Neural crest cell (in vitro differentiated cells): ENCODE data around the gene PSG11. TPM values are rescaled to one million over a fixed set of nuclear protein-coding genes. Genes with fewer than 3 reads are reported as not detected.
"Not testable (repeated sequence)": the region's sequence is repeated elsewhere in the genome, so short reads cannot be mapped to it uniquely, and the experiment has no call there.

Experiments
- DNase-seq: peaks from one replicate; pipeline ENCODE4 v3.0.0; 2021; ENCODE audit warnings: low read depth, mixed read lengths, low spot score
- H3K27ac Mint-ChIP-seq: one replicate; pipeline ENCODE4 v1.8.0; 2021; ENCODE audit warnings: mild to moderate bottlenecking, mixed read lengths; ENCODE audit not compliant: unreplicated experiment
- H3K27me3 Mint-ChIP-seq: 2 replicates; pipeline ENCODE4 v1.8.0; 2021; ENCODE audit warnings: low read depth, mild to moderate bottlenecking, mixed read lengths
- H3K36me3 Mint-ChIP-seq: 2 replicates; pipeline ENCODE4 v1.8.0; 2021; ENCODE audit warnings: low read depth, mild to moderate bottlenecking, mixed read lengths
- H3K4me1 Mint-ChIP-seq: 2 replicates; pipeline ENCODE4 v1.8.0; 2021; ENCODE audit warnings: mixed read lengths
- H3K4me3 Mint-ChIP-seq: one replicate; pipeline ENCODE4 v1.8.0; 2021; ENCODE audit warnings: mild to moderate bottlenecking, mixed read lengths
- H3K9me3 Mint-ChIP-seq: 2 replicates; pipeline ENCODE4 v1.8.0; 2021; ENCODE audit warnings: mixed read lengths
- total RNA-seq: library from RNA; stranded (reverse); gene quantifications from 2 replicates; pipeline ENCODE4 v1.2.1, GENCODE V29; 2021
- TF ChIP-seq, protein P1 (sequence below): fragments of 200-600 bp; sonication (generic); conservative IDR thresholded peaks from 2 replicates; pipeline ENCODE4 v1.5.0; 2021; ENCODE audit warnings: antibody characterized with exemption, mild to moderate bottlenecking

The PSG11 gene
- total RNA-seq, 1 donor from 2014 or later = not detected

DNA sequence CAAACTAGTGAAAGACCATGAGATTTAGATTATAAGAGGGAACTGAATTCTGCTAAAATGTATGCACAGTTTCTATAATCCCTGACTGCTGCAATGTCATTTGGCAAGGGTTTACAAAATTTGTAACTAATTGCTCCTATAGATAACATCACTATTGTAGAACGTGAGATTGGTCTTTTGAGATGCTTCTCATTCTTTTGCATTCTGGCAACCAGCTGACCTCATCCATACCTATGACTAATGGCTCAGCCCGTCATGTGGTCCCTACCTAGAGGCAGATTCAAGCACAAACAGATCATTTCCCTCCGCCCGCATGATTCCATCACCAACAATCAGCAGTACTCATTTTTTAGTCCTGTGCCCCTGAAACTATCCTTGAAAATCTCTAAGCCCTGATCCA lies 4.2 kb downstream of the PSG11 start:
- DNase-seq, H3K4me1 Mint-ChIP-seq, H3K27ac Mint-ChIP-seq, H3K4me3 Mint-ChIP-seq, H3K9me3 Mint-ChIP-seq, H3K36me3 Mint-ChIP-seq, H3K27me3 Mint-ChIP-seq: not testable (repeated sequence)

DNA sequence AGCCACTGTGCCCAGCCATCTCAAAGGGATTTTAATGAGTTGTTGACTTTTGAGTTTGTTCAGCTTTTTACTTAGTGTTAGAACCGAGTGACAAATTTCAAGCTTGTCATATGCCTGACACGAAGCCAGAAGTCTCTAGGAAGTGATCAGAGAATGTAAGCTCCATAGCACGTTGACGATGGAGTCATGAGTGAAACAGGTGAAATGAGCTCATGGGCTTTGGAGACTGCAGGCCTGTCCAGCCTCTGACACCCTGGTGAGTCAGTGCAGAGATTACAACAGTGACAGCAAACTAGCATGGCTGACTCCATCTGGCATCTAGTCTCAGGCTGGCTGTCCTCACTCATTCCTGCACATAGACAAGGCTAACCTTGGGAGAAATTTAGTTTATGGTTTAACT lies 4.6 kb downstream of the PSG11 start:
- H3K9me3 Mint-ChIP-seq = peaks cover 11% of the 10 kb centered on the region
- H3K27ac Mint-ChIP-seq, H3K4me3 Mint-ChIP-seq, H3K36me3 Mint-ChIP-seq, H3K4me1 Mint-ChIP-seq, DNase-seq, H3K27me3 Mint-ChIP-seq: not testable (repeated sequence)

DNA sequence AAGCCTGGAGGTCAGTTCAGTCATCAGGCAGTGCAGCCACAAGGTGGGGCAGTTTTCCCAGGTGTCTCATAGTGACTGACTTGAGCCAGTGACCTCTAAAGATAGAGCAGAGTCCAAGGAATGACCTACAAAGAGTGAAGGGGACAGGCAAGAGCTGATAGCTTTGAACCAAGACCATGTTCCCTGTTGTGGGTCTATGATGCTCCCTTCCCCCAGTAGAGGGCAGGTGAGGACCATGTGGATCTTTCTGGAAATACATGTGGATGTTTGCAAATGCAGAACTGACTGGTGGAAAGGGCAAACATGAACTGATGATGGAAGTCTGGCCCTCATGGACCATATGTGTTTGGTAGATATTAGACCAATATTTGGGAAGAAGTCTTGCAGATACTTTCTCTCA lies 6.7 kb downstream of the PSG11 start:
- H3K27ac Mint-ChIP-seq, H3K4me3 Mint-ChIP-seq, H3K9me3 Mint-ChIP-seq, DNase-seq, H3K36me3 Mint-ChIP-seq, H3K27me3 Mint-ChIP-seq, H3K4me1 Mint-ChIP-seq: not testable (repeated sequence)

DNA sequence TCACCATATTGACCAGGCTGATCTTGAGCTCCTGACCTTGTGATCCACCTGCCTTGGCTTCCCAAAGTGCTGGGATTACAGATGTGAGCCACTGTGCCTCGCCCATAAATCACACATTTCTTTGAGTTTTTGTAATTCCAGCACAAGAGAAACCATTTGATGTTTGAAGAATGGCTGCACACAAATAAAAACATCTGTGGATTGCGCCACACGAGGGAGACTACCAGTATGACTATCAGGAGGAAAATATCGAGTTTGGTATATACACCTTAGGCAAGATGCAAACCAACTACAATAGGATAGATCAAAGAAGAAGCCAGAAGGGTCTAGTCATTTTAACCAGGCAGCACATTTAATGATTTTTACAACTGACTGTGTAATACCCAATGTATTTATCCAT lies 20.4 kb downstream of the PSG11 start:
- not testable (repeated sequence) for H3K27me3 Mint-ChIP-seq, H3K27ac Mint-ChIP-seq, DNase-seq, H3K4me3 Mint-ChIP-seq, H3K4me1 Mint-ChIP-seq
- Mint-ChIP-seq H3K36me3 (peaks cover 24% of the 10 kb centered on the region), H3K9me3 (peaks cover 27% of the 10 kb centered on the region)

DNA sequence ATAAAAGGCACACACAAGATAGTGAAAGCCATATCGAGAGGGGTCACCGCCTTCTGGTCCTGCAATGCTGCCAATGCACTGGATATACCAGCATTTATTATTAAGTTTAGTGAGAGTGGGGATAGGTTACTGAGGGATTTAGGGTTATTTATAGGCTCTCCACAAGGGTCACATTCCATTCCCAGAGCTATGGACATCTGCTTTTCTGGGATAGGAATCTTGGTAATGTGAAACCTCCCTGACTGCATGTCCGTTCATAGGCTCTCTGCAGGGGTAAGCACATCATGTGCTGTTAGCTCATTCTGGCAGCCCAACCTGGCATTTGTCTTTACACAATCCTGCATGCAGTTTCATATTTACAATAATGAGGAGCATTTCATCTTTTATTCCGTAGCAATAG lies 21.4 kb downstream of the PSG11 start:
- H3K36me3 Mint-ChIP-seq = peaks cover 21% of the 10 kb centered on the region
- not testable (repeated sequence) for H3K4me3 Mint-ChIP-seq, H3K27ac Mint-ChIP-seq, H3K27me3 Mint-ChIP-seq, DNase-seq, H3K4me1 Mint-ChIP-seq
- peaks cover 23% of the 10 kb centered on the region for H3K9me3 Mint-ChIP-seq

DNA sequence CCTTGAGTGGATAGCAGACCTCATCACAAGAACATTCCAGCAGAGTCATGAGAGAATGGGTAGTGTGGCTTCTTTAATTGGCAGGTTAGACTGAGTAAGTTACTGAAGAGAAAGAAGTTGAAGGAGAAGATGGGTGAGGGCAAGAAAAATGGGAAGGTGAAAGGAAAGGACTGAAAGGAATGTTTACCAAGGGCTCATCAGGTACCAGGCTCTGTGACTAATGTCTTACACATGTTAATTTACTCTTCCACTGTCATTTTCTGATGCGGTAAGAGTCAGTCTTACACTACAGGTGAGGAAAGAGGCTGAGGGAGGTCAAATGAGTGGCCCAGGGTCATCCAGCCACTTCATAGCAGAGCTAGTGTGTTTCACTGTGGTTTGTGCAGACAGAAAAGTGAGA lies 22.6 kb downstream of the PSG11 start:
- peaks cover 12% of the 10 kb centered on the region for H3K36me3 Mint-ChIP-seq
- not testable (repeated sequence) for H3K27ac Mint-ChIP-seq, DNase-seq, H3K27me3 Mint-ChIP-seq, H3K4me3 Mint-ChIP-seq, H3K4me1 Mint-ChIP-seq
- H3K9me3 Mint-ChIP-seq = peaks cover 13% of the 10 kb centered on the region

DNA sequence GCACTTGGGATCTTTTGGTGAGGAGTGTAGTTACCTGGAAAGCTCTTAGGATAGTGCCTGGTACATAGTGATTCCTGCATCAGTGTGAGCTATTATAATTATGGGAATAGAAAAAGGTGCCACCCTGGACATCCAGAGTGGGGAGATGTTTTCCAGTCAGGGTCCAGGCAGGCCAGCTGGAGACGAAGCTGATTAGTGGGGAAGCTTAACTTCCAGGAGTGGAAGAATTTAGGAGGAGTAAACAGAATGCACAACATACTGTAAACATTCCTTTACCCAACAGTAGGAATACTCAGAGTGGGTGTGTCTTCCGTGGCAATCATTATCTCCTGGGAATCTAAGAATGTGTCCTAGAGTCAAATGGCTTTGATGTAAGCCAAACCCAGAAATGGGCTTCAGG lies 23.3 kb downstream of the PSG11 start:
- not testable (repeated sequence) for H3K4me1 Mint-ChIP-seq, H3K4me3 Mint-ChIP-seq, H3K27ac Mint-ChIP-seq, DNase-seq, H3K27me3 Mint-ChIP-seq
- H3K36me3 Mint-ChIP-seq = peaks cover 12% of the 10 kb centered on the region
- H3K9me3 Mint-ChIP-seq = peaks cover 13% of the 10 kb centered on the region

DNA sequence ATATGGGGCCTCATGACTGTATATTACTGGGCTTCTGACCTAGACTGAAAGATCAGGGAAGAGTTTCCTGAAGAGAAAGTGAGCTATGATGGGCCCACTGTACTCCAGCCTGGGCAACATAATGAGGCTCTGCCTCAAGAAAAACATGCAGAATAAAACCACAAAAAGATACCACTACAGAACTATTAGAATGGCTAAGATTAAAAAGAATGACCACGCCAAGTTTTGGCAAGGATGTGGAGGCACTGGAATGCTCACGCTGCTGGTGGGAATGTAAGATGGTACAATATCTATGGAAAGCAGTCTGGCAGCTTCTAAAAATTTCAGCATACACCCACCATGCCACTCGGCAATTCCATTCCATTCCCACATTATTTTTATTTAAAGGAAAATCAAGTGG lies 30.1 kb downstream of the PSG11 start:
- H3K27me3 Mint-ChIP-seq, H3K27ac Mint-ChIP-seq, H3K36me3 Mint-ChIP-seq, H3K4me3 Mint-ChIP-seq, H3K9me3 Mint-ChIP-seq, DNase-seq, H3K4me1 Mint-ChIP-seq: not testable (repeated sequence)

DNA sequence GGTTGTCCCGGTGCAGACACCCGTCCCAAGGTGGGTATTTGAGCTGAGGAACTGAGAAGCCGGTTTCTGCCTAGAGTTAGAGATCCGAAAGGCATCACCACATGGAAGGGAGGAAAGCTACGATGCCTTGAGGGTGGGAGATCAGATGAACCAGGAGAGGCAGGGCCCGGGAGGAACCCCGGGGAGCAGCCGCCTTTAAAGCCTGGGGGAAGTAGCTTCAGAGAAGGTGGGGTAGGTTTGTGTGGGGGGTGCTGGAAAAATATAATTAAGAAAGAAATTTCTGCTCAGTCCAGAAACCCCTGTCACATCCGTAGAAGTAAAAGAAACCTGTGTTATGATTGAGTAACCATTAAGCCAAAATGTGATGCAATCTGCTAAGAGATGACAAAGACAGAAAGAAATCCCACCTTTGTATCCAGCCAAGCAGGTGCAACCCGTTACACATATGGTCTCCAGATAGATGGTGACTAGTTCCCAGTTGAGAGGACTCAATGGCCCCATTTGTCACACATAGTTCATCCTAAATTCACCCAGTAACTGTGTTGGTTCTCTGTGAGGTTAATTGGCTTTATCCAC lies 34.2 kb downstream of the PSG11 start:
- H3K9me3 Mint-ChIP-seq = peaks cover 13% of the 10 kb centered on the region
- H3K27me3 Mint-ChIP-seq, H3K4me1 Mint-ChIP-seq, H3K27ac Mint-ChIP-seq, DNase-seq, H3K36me3 Mint-ChIP-seq, H3K4me3 Mint-ChIP-seq: not testable (repeated sequence)

DNA sequence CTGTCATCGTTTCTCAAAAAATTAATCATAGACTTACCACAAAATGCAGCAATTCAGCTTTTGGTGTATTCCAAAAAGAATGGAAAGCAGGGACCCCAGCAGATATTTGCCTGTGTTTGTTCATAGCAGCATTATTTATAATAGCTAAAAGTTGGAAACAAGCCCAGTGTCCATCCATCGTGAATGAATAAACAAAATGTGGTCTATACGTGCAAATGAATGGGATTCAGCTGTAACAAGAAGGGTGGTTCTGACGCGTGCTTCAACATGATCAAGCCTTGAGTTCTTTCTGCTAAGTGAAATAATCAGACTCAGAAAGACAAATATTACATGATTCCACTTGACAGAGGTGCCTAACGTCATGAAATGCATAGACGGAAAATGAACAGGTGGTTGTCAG lies 36.4 kb downstream of the PSG11 start:
- no peaks in the 10 kb centered on the region for H3K27me3 Mint-ChIP-seq
- H3K36me3 Mint-ChIP-seq = peaks cover 10% of the 10 kb centered on the region
- DNase-seq = no peak
- H3K4me1 Mint-ChIP-seq = no peaks in the 10 kb centered on the region
- TF ChIP-seq, protein P1, sequence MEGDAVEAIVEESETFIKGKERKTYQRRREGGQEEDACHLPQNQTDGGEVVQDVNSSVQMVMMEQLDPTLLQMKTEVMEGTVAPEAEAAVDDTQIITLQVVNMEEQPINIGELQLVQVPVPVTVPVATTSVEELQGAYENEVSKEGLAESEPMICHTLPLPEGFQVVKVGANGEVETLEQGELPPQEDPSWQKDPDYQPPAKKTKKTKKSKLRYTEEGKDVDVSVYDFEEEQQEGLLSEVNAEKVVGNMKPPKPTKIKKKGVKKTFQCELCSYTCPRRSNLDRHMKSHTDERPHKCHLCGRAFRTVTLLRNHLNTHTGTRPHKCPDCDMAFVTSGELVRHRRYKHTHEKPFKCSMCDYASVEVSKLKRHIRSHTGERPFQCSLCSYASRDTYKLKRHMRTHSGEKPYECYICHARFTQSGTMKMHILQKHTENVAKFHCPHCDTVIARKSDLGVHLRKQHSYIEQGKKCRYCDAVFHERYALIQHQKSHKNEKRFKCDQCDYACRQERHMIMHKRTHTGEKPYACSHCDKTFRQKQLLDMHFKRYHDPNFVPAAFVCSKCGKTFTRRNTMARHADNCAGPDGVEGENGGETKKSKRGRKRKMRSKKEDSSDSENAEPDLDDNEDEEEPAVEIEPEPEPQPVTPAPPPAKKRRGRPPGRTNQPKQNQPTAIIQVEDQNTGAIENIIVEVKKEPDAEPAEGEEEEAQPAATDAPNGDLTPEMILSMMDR = no peak
- H3K4me3 Mint-ChIP-seq = no peak overlapping the region
- H3K27ac Mint-ChIP-seq = no peak overlapping the region
- H3K9me3 Mint-ChIP-seq = peaks cover 18% of the 10 kb centered on the region

DNA sequence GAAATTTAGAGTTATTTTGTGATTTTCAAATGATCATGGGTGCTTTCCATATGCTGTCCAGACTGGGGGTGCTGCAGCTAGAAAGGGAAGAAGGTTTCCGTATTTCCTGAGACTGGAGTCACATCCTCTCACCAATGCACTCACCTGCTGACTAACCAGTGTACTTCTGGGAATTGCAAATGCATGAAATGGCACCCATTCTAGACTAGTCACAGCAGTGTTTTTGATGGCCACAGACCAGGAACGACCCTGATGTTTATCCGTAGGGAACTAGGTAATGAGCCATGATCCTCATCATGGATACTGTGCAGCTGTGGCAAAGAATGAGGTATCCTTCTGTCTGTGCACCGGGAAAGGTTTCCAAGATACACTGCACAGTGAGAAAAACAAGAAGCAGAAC lies 37.1 kb downstream of the PSG11 start:
- H3K4me1 Mint-ChIP-seq, H3K27me3 Mint-ChIP-seq, H3K27ac Mint-ChIP-seq: not testable (repeated sequence)

DNA sequence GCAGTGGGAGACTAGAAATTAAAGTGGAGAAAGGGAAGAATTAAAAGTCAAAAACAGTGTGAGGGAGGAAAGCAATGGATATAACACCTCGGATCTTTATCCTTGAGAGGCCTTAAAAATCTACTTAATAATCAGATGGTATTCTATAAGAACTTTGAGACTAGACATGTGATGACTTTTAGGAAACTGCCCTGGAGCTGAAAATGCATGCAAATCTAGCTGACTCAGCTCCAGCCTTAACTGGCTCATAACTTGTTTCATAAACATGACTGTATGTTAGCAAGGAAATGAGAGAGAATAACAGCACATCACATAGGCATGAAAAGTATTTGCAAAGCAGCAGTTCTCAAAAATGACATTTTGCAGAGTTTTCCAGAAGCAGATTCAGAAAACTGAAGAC lies 38.1 kb downstream of the PSG11 start:
- DNase-seq, H3K27ac Mint-ChIP-seq, H3K27me3 Mint-ChIP-seq, H3K4me1 Mint-ChIP-seq, H3K4me3 Mint-ChIP-seq: not testable (repeated sequence)
- Mint-ChIP-seq H3K36me3 (peaks cover 10% of the 10 kb centered on the region), H3K9me3 (peaks cover 17% of the 10 kb centered on the region)

More for the DNA sequence above, 37.1 kb downstream of the PSG11 start:
- not testable (repeated sequence) for DNase-seq, H3K4me3 Mint-ChIP-seq
- Mint-ChIP-seq H3K9me3 (peaks cover 18% of the 10 kb centered on the region), H3K36me3 (peaks cover 10% of the 10 kb centered on the region)
